Suprapubic skin (tissue), 3 donors: ENCODE results near the gene ADAMTS19.

ENCODE experiments used
- EP300 ChIP-seq: sonication (generic); formaldehyde crosslinking; IDR thresholded peaks from one replicate; pipeline ENCODE4 v1.6.1; 2017; ENCODE audit warnings: antibody characterized with exemption
- POLR2A ChIP-seq, 2 donors: fragments of 450-650 bp; IDR thresholded peaks; one replicate each; pipeline ENCODE4 v1.6.1; 2017; ENCODE audit warnings: antibody characterized with exemption in 2 of 2, mild to moderate bottlenecking in 2 of 2, moderate library complexity in 2 of 2
- TF ChIP-seq, protein P1 (sequence below), 2 donors: fragments of 200-600 bp in 1 of 2; fragments of 450-650 bp in 1 of 2; sonication (generic) in 1 of 2; IDR thresholded peaks; one replicate each; pipeline ENCODE4 v1.5.1; 2016 to 2019; ENCODE audit warnings: antibody characterized with exemption in 2 of 2, mild to moderate bottlenecking in 1 of 2, moderate library complexity in 1 of 2

GRCh38 chr5:129631961-129632360, 171.9 kb downstream of the ADAMTS19 start:
- TF ChIP-seq, protein P1, sequence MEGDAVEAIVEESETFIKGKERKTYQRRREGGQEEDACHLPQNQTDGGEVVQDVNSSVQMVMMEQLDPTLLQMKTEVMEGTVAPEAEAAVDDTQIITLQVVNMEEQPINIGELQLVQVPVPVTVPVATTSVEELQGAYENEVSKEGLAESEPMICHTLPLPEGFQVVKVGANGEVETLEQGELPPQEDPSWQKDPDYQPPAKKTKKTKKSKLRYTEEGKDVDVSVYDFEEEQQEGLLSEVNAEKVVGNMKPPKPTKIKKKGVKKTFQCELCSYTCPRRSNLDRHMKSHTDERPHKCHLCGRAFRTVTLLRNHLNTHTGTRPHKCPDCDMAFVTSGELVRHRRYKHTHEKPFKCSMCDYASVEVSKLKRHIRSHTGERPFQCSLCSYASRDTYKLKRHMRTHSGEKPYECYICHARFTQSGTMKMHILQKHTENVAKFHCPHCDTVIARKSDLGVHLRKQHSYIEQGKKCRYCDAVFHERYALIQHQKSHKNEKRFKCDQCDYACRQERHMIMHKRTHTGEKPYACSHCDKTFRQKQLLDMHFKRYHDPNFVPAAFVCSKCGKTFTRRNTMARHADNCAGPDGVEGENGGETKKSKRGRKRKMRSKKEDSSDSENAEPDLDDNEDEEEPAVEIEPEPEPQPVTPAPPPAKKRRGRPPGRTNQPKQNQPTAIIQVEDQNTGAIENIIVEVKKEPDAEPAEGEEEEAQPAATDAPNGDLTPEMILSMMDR (IDR thresholded peaks at IDR 0.05): no peak
- no peak for TF ChIP-seq EP300
- TF ChIP-seq POLR2A (IDR thresholded peaks at IDR 0.05): no peak
